HUES48 (cell line): ENCODE results near the gene DSCAM.

Experiments used
- H3K27ac ChIP-seq: one replicate; pipeline ENCODE4 v1.7.0; 2013; ENCODE audit warnings: low read depth, low read length, inconsistent platforms
- H3K27me3 ChIP-seq: 2 replicates; pipeline ENCODE4 v1.6.1; 2013; ENCODE audit warnings: mild to moderate bottlenecking, low read length; ENCODE audit not compliant: control insufficient read depth, insufficient read depth
- H3K36me3 ChIP-seq: 2 replicates; pipeline ENCODE4 v1.6.1; 2013; ENCODE audit warnings: low read length; ENCODE audit not compliant: control insufficient read depth, insufficient read depth
- H3K4me1 ChIP-seq: 2 replicates; pipeline ENCODE4 v1.6.1; 2013; ENCODE audit warnings: mild to moderate bottlenecking, low read length; ENCODE audit not compliant: control insufficient read depth, insufficient read depth
- H3K4me3 ChIP-seq: 2 replicates; pipeline ENCODE4 v1.5.1; 2013; ENCODE audit warnings: mild to moderate bottlenecking, low read depth, low read length
- H3K9ac ChIP-seq: 2 replicates; pipeline ENCODE4 v1.6.1; 2013; ENCODE audit warnings: mild to moderate bottlenecking, low read depth, low read length, moderate library complexity
- H3K9me3 ChIP-seq: 2 replicates; pipeline ENCODE4 v1.6.1; 2013; ENCODE audit warnings: low read length; ENCODE audit not compliant: control insufficient read depth, insufficient read depth

Gene DSCAM

DNA sequence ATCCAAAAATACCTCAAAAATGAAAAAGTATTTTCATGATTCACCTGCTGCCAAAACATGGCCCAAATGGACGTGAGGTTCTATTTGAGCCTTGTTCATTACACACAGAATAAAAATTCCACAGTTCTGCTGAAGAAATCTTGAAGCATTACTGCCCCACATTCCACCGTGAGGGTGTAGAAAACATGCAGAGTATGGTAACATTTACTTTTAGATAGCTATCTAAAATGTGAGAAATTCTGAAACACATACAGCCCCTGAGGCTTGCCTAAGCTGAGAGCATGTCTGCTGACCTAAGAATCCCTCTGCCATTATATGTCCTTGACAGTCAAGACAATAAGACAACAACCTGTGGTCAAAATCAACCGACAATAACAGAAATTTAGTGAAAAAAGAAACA, 186.5 kb downstream of the DSCAM start:
- Histone ChIP-seq H3K36me3 (no peaks in the 10 kb centered on the region), H3K9me3 (no peaks in the 10 kb centered on the region), H3K4me1 (peaks cover 7% of the 10 kb centered on the region; the same call in 1 of the 2 replicates), H3K27me3 (no peaks in the 10 kb centered on the region), H3K4me3 (no peak overlapping the region), H3K27ac (no peak overlapping the region), H3K9ac (no peak overlapping the region)

DNA sequence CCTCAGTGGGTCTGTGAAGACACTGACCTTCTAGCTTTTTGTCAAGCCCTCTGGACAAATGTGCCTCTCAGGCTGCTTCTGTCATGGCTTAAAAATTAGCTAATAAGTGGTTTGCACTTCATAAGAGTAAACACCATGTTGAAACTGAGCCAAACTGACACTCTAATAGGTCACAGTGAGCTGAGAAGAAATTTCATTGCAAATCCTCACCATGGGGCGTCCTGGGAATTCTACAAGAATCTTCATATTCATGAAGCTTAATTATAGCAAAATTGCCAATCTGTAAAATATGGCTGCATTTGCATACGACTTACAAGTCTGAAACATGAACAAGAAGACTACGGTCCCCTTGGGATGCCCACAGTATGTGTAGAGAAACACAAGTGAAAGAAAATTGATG, 188.6 kb downstream of the DSCAM start:
- no peaks in the 10 kb centered on the region for H3K36me3 ChIP-seq

DNA sequence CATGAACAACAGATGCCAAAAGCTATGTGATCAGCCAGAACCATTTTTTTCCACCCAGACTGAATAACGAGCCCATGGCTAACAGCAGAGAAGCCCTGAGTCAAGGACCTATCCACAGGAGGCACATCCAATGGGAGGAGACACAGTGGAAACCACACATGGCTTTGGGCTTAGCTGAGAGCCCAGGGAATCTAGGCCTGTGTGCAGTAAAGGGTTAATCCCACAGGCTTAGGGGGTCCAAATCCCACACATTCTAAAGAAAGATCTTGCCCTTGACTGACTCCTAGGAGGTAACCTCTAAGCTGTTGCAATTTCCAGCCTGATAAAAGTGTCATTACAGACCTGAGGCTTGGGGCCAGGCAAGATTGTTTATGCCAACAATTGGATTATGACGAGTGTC, 194.5 kb downstream of the DSCAM start:
- H3K4me3 ChIP-seq = no peak overlapping the region
- H3K36me3 ChIP-seq = no peaks in the 10 kb centered on the region
- no peaks in the 10 kb centered on the region for H3K4me1 ChIP-seq
- H3K9me3 ChIP-seq = peaks cover 12% of the 10 kb centered on the region
- no peaks in the 10 kb centered on the region for H3K27me3 ChIP-seq
- H3K27ac ChIP-seq = no peak overlapping the region
- H3K9ac ChIP-seq = no peak overlapping the region

More for the DNA sequence above, 188.6 kb downstream of the DSCAM start:
- Histone ChIP-seq H3K4me1 (peaks cover 7% of the 10 kb centered on the region; the same call in 1 of the 2 replicates), H3K9ac (no peak overlapping the region), H3K27me3 (no peaks in the 10 kb centered on the region), H3K4me3 (no peak overlapping the region), H3K27ac (no peak overlapping the region), H3K9me3 (no peaks in the 10 kb centered on the region)

DNA sequence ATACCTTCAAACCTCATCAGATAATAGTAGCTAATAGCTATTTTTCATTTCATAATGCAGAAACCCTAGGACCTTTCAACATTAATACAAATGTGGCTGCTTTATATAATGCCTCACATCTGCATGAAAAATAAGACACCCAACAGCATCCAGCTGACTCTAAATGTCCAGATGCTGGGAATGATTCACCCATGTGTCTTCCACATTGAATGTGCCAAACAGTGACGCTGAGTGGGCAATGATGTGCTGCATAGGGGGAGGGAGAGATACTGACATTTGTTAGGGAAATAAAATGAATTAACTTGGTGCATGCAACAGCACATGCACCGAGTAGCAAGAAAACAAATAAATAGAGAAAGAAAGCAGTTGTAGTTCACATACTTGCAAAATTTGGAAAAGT, 199.3 kb downstream of the DSCAM start:
- Histone ChIP-seq H3K9me3 (peaks cover 12% of the 10 kb centered on the region), H3K4me3 (no peak overlapping the region), H3K36me3 (no peaks in the 10 kb centered on the region), H3K4me1 (no peaks in the 10 kb centered on the region), H3K27me3 (no peaks in the 10 kb centered on the region), H3K27ac (no peak overlapping the region), H3K9ac (no peak overlapping the region)

DNA sequence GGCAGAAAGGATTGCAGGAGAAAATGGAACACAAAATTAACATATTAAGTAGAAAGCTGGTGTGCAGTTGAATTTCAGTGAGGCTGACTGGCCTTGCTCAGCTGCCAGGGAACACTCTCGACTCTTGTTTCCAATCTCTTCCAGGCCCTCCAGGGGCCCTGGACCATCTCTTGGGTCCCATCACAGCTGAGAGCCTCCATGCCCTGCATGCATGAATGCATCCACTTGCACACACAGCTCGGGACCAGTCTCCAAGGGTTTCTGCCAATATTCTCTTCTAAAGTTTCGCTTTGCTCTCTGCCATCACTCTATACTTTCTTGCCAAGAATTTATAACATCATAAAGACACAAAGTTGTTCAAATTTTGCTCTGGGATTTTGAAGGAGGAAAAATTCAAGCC, 200.3 kb downstream of the DSCAM start:
- Histone ChIP-seq H3K4me1 (no peaks in the 10 kb centered on the region), H3K9me3 (peaks cover 12% of the 10 kb centered on the region), H3K36me3 (no peaks in the 10 kb centered on the region), H3K9ac (no peak overlapping the region), H3K4me3 (no peak overlapping the region), H3K27ac (no peak overlapping the region), H3K27me3 (no peaks in the 10 kb centered on the region)

DNA sequence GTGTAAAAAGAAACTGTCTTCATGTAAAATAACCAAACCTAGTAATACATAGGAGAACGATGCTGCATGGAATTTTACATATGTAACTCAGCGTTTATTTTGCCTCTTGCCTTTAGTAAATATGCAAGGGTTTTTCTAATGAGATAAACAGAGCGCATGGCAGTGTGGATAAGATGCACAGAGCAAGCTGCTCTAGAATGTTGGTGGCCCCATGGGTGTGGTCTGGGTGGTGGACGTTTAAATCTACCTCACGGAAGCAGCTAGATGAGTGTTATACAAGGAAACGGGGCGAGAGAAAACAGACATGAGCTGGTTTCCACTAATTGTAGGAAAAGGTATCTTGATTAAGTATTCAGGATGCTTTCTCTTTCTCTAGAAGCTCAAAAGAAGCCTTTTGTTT, 205.9 kb downstream of the DSCAM start:
- no peak overlapping the region for H3K27ac ChIP-seq
- no peak overlapping the region for H3K9ac ChIP-seq
- no peaks in the 10 kb centered on the region for H3K36me3 ChIP-seq

GRCh38 chr21:40640266-40640789, 206.6 kb downstream of the DSCAM start:
- Histone ChIP-seq H3K27ac (no peak overlapping the region), H3K9ac (no peak overlapping the region), H3K36me3 (no peaks in the 10 kb centered on the region), H3K27me3 (no peaks in the 10 kb centered on the region), H3K4me1 (no peaks in the 10 kb centered on the region; the same call in 1 of the 2 replicates), H3K9me3 (no peaks in the 10 kb centered on the region; the same call in 1 of the 2 replicates), H3K4me3 (no peak overlapping the region)

More for the DNA sequence above, 205.9 kb downstream of the DSCAM start:
- Histone ChIP-seq H3K4me3 (no peak overlapping the region), H3K4me1 (no peaks in the 10 kb centered on the region; the same call in 1 of the 2 replicates), H3K9me3 (no peaks in the 10 kb centered on the region; the same call in 1 of the 2 replicates), H3K27me3 (no peaks in the 10 kb centered on the region)

DNA sequence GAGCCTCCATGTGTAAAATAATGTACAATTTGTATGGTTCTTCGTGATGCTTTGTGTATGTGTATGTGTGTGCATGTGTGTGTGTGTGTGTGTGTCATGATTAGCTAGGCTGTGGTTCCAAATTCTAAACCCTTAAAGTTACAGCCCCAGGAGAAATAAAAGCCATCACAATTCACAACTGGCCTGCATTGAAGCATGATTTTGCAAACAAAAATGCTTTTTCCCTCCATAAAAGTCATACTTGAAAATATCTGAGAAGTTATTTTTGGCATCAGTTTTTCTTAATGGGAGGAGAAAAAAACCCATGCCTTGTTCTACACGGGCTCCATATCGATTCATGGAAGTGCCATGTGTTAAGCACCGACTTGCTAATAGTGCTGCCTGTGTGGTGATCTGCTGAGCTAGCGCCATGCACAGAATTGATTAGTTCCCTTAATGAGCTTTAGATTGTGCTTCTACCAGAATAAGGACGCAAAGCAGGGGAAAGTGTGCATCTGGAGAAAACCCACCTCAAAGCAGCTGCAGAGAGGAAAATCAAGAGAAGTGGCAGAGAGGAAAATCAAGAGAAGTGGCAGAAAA, 207.3 kb downstream of the DSCAM start:
- H3K9ac ChIP-seq = no peak overlapping the region
- no peak overlapping the region for H3K27ac ChIP-seq

DNA sequence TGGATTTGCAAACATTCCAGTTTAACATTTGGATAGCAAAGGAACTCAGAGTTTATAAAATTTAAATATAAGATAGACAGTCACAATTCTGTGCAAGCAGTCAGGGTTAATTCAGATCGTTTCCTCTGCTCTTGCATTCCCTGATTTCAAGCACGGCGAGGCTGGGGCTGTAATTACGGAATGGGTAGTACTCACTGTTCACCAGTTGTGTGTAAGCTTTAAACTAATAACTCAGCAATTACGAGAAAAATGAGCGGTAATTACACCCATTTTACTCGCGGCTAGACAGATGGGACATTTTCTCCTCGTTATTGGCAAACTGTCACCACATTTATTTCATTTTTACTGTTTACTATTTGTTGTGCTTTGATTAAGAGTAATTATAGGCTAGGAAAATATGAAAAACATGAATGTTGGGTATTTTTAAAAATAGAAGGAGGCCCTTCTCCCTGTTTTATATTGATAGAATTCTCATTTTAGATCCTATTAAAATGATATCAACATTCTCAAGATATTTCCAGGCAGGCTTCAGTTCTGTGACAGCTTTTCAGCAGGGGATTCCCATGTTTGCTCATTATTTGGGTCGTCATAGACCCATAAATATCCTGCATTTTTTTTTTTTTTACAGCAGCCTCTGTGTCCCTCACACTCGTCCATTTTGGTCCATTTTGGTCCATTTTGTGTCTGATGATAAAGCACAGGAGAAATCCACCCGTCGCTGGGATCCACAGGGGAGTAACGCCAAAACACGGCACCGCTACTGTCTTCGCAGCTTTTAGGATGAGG, 208.3 kb downstream of the DSCAM start:
- no peak overlapping the region for H3K27ac ChIP-seq
- no peak overlapping the region for H3K9ac ChIP-seq
- H3K27me3 ChIP-seq = no peaks in the 10 kb centered on the region
- no peaks in the 10 kb centered on the region for H3K9me3 ChIP-seq
- no peak overlapping the region for H3K4me3 ChIP-seq
- no peaks in the 10 kb centered on the region for H3K36me3 ChIP-seq
- no peaks in the 10 kb centered on the region; the same call in 1 of the 2 replicates for H3K4me1 ChIP-seq

More for the DNA sequence above, 207.3 kb downstream of the DSCAM start:
- Histone ChIP-seq H3K9me3 (no peaks in the 10 kb centered on the region; the same call in 1 of the 2 replicates), H3K4me3 (no peak overlapping the region), H3K36me3 (no peaks in the 10 kb centered on the region), H3K4me1 (no peaks in the 10 kb centered on the region; the same call in 1 of the 2 replicates), H3K27me3 (no peaks in the 10 kb centered on the region)

DNA sequence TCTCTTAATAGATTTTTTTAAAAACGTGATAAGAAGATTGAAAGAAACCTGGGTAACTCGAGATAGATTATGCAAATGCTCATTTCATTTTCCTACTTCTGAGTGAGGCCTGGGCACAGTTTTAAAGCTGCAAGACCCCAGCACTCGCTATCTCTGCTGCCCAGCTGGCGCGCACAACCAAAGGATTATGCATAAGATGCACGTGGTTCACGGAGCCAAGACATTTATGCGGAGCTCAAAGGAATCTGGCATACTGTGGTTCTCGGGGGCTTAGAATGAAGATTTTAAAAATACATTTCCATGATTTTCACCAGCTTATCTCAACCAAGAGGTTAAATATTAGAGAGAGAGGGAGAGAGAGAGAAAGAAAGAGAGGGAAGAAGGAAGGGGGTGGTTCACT, 210.9 kb downstream of the DSCAM start:
- H3K4me1 ChIP-seq = no peaks in the 10 kb centered on the region; the same call in 1 of the 2 replicates
- H3K27ac ChIP-seq = no peak overlapping the region
- no peaks in the 10 kb centered on the region for H3K36me3 ChIP-seq
- H3K9ac ChIP-seq = no peak overlapping the region
- H3K4me3 ChIP-seq = no peak overlapping the region
- no peaks in the 10 kb centered on the region for H3K9me3 ChIP-seq
- no peaks in the 10 kb centered on the region for H3K27me3 ChIP-seq

GRCh38 chr21:40635391-40635790, 211.6 kb downstream of the DSCAM start:
- no peaks in the 10 kb centered on the region for H3K27me3 ChIP-seq
- H3K27ac ChIP-seq = no peak overlapping the region
- no peak overlapping the region for H3K4me3 ChIP-seq
- no peak overlapping the region for H3K9ac ChIP-seq
- H3K36me3 ChIP-seq = no peaks in the 10 kb centered on the region
- H3K9me3 ChIP-seq = no peaks in the 10 kb centered on the region
- no peaks in the 10 kb centered on the region for H3K4me1 ChIP-seq
